SK-N-SH (cell line): ENCODE results near the gene SCAPER.

ENCODE experiments used
- CTCF ChIP-seq: fragments of 200-600 bp; sonication (generic); IDR thresholded peaks from 2 replicates; pipeline ENCODE4 v1.6.1; 2017; ENCODE audit warnings: antibody characterized with exemption, mild to moderate bottlenecking, moderate library complexity
- EP300 ChIP-seq, 2 experiments: IDR thresholded peaks; 2 replicates each; pipeline versions ENCODE4 v1.4.0 to v1.6.1; 2012; ENCODE audit warnings: borderline replicate concordance in 1 of 2, low read depth in 1 of 2, low read length in 1 of 2
- EZH2phosphoT487 ChIP-seq: fragments of 200-600 bp; sonication (generic); IDR thresholded peaks from 2 replicates; pipeline ENCODE4 v1.6.1; 2017; ENCODE audit warnings: low read depth, mixed run types, mild to moderate bottlenecking, antibody characterized with exemption, moderate library complexity, borderline replicate concordance
- FOXJ3 ChIP-seq: sonication (generic); formaldehyde crosslinking; IDR thresholded peaks from 2 replicates; pipeline ENCODE4 v1.5.1; 2020; ENCODE audit warnings: mild to moderate bottlenecking, missing genetic modification reagents
- FOXM1 ChIP-seq: IDR thresholded peaks from 2 replicates; pipeline ENCODE4 v1.4.0; 2012; ENCODE audit warnings: low read depth, mild to moderate bottlenecking
- MAX ChIP-seq: IDR thresholded peaks from 2 replicates; pipeline ENCODE4 v1.4.0; 2012; ENCODE audit warnings: low read depth
- POLR2AphosphoS5 ChIP-seq: IDR thresholded peaks from 2 replicates; pipeline ENCODE4 v1.6.1; 2012; ENCODE audit warnings: low read depth, low read length
- RAD21 ChIP-seq: IDR thresholded peaks from 2 replicates; pipeline ENCODE4 v1.6.1; 2012; ENCODE audit warnings: mild to moderate bottlenecking, low read length
- RCOR1 ChIP-seq: fragments of 150-350 bp; IDR thresholded peaks from 2 replicates; pipeline ENCODE4 v1.6.1; 2017; ENCODE audit warnings: antibody characterized with exemption, low read length
- SIN3A ChIP-seq: IDR thresholded peaks from 2 replicates; pipeline ENCODE4 v1.6.1; 2012; ENCODE audit warnings: low read depth, mild to moderate bottlenecking, low read length, moderate library complexity, borderline replicate concordance
- TAF1 ChIP-seq: IDR thresholded peaks from 2 replicates; pipeline ENCODE4 v1.6.1; 2012; ENCODE audit warnings: low read depth, mild to moderate bottlenecking, low read length, moderate library complexity, borderline replicate concordance
- USF1 ChIP-seq: IDR thresholded peaks from 2 replicates; pipeline ENCODE4 v1.4.0; 2012; ENCODE audit warnings: low read depth, borderline replicate concordance
- TF ChIP-seq, protein P1 (sequence below): IDR thresholded peaks from 2 replicates; pipeline ENCODE4 v1.6.1; 2012; ENCODE audit warnings: mild to moderate bottlenecking, low read depth, low read length, moderate library complexity

DNA sequence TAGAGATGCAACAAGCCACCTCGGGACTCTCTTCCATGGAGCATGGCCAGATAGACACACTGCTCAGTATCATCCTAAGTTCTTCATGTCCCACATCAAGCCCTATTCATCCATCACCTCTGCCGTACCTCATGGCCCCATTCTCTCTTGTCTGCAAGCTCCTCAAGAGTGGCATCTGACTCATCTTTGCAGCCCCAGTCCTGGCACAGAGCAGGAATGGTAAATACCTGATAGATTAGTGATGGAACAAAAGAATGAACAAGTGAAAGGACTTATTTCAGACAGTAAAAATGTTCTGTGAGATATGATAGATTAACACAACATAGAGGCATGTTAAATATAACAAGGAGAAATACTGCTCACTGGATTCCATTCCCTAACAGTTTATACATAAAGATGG lies 392.2 kb downstream of the SCAPER start:
- TF ChIP-seq FOXJ3 (CRISPR knock-in tag) (no peak), EZH2phosphoT487 (no peak), RAD21 (no peak), CTCF (no peak), USF1 (no peak), POLR2AphosphoS5 (no peak), TAF1 (no peak), RCOR1 (no peak), MAX (no peak), FOXM1 (no peak), SIN3A (no peak), EP300 (IDR thresholded peaks at IDR 0.05; ENCODE audit: borderline replicate concordance in 1 of 2, low read depth in 1 of 2, low read length in 1 of 2) (no peak)
- TF ChIP-seq, protein P1, sequence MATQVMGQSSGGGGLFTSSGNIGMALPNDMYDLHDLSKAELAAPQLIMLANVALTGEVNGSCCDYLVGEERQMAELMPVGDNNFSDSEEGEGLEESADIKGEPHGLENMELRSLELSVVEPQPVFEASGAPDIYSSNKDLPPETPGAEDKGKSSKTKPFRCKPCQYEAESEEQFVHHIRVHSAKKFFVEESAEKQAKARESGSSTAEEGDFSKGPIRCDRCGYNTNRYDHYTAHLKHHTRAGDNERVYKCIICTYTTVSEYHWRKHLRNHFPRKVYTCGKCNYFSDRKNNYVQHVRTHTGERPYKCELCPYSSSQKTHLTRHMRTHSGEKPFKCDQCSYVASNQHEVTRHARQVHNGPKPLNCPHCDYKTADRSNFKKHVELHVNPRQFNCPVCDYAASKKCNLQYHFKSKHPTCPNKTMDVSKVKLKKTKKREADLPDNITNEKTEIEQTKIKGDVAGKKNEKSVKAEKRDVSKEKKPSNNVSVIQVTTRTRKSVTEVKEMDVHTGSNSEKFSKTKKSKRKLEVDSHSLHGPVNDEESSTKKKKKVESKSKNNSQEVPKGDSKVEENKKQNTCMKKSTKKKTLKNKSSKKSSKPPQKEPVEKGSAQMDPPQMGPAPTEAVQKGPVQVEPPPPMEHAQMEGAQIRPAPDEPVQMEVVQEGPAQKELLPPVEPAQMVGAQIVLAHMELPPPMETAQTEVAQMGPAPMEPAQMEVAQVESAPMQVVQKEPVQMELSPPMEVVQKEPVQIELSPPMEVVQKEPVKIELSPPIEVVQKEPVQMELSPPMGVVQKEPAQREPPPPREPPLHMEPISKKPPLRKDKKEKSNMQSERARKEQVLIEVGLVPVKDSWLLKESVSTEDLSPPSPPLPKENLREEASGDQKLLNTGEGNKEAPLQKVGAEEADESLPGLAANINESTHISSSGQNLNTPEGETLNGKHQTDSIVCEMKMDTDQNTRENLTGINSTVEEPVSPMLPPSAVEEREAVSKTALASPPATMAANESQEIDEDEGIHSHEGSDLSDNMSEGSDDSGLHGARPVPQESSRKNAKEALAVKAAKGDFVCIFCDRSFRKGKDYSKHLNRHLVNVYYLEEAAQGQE: no peak
